WTC11 (cell line): Measurements from ENCODE around the gene MOCS1. TPM values are rescaled to one million over a fixed set of nuclear protein-coding genes. Genes with fewer than 3 reads are reported as not detected.

Source experiments
- ATAC-seq: fragments of 200-7000 bp; cut with Tn5 transposase; 2 replicates; pipeline ENCODE4 v1.10.0; 2021; ENCODE audit warnings: mild to moderate bottlenecking, moderate library complexity
- CTCF ChIA-PET: fragments of 300-600 bp; sonication (Branson Sonifier 250); formaldehyde crosslinking; loops from one replicate; lab custom pipeline; 2021; ENCODE audit warnings: antibody characterized with exemption; lab: Charles Lee
- POLR2A ChIA-PET: fragments of 350-600 bp; sonication (Branson Sonifier 250); formaldehyde crosslinking; loops from one replicate; lab custom pipeline; 2021; ENCODE audit warnings: antibody characterized with exemption; lab: Charles Lee
- DNase-seq: peaks from one replicate; pipeline ENCODE4 v3.0.0; 2021; ENCODE audit warnings: low spot score
- H3K27ac Mint-ChIP-seq: 2 replicates; pipeline ENCODE4 v1.8.0; 2021; ENCODE audit warnings: mixed read lengths
- H3K27me3 Mint-ChIP-seq: 2 replicates; pipeline ENCODE4 v1.8.0; 2021; ENCODE audit warnings: low read depth, mild to moderate bottlenecking, moderate library complexity, mixed read lengths
- H3K36me3 Mint-ChIP-seq: 2 replicates; pipeline ENCODE4 v1.8.0; 2021; ENCODE audit warnings: mixed read lengths
- H3K4me1 Mint-ChIP-seq: 2 replicates; pipeline ENCODE4 v1.8.0; 2022; ENCODE audit warnings: mixed read lengths
- H3K4me3 Mint-ChIP-seq: 2 replicates; pipeline ENCODE4 v1.8.0; 2021; ENCODE audit warnings: mild to moderate bottlenecking, moderate library complexity, mixed read lengths
- H3K9me3 Mint-ChIP-seq: 2 replicates; pipeline ENCODE4 v1.8.0; 2021; ENCODE audit warnings: mixed read lengths
- FOXK1 ChIP-seq: sonication (generic); formaldehyde crosslinking; IDR thresholded peaks from 2 replicates; pipeline ENCODE4 v1.8.0; 2022; ENCODE audit warnings: mild to moderate bottlenecking, moderate library complexity, missing genetic modification reagents
- FOXP1 ChIP-seq: sonication (generic); formaldehyde crosslinking; IDR thresholded peaks from 2 replicates; pipeline ENCODE4 v1.8.0; 2022; ENCODE audit warnings: missing genetic modification reagents, mild to moderate bottlenecking, moderate library complexity, borderline replicate concordance
- GTF2I ChIP-seq: fragments of 250-450 bp; sonication (Bioruptor Pico); conservative IDR thresholded peaks from 2 replicates; pipeline ENCODE4 v1.4.0; 2021; ENCODE audit warnings: mild to moderate bottlenecking
- MYBL2 ChIP-seq: sonication (generic); formaldehyde crosslinking; IDR thresholded peaks from 2 replicates; pipeline ENCODE4 v1.8.1; 2023; ENCODE audit warnings: mild to moderate bottlenecking, moderate library complexity, missing genetic modification reagents
- PRRX2 ChIP-seq: fragments of 250-450 bp; sonication (Bioruptor Pico); IDR thresholded peaks from 2 replicates; pipeline ENCODE4 v1.8.0; 2021; ENCODE audit warnings: mild to moderate bottlenecking
- RELA ChIP-seq: sonication (generic); formaldehyde crosslinking; IDR thresholded peaks from 2 replicates; pipeline ENCODE4 v1.8.1; 2022; ENCODE audit warnings: missing genetic modification reagents, mild to moderate bottlenecking, borderline replicate concordance
- TCF7 ChIP-seq: sonication (generic); formaldehyde crosslinking; IDR thresholded peaks from 2 replicates; pipeline ENCODE4 v1.8.0; 2022; ENCODE audit warnings: mild to moderate bottlenecking, low read depth, missing genetic modification reagents, moderate library complexity
- TEAD1 ChIP-seq: sonication (generic); formaldehyde crosslinking; IDR thresholded peaks from 2 replicates; pipeline ENCODE4 v1.8.0; 2022; ENCODE audit warnings: mild to moderate bottlenecking, missing genetic modification reagents
- ZNF232 ChIP-seq: sonication (generic); formaldehyde crosslinking; IDR thresholded peaks from 2 replicates; pipeline ENCODE4 v1.8.0; 2022; ENCODE audit warnings: mild to moderate bottlenecking, missing genetic modification reagents
- total RNA-seq: library from RNA; stranded (reverse); gene quantifications from 3 replicates; pipeline ENCODE4 v1.2.3, GENCODE V29; 2021
- TF ChIP-seq, protein P1 (sequence below): sonication (generic); formaldehyde crosslinking; IDR thresholded peaks from 2 replicates; pipeline ENCODE4 v1.8.1; 2023; ENCODE audit warnings: mild to moderate bottlenecking, missing genetic modification reagents, borderline replicate concordance
- TF ChIP-seq, protein P2 (sequence below): sonication (generic); formaldehyde crosslinking; IDR thresholded peaks from 2 replicates; pipeline ENCODE4 v1.8.1; 2022; ENCODE audit warnings: low read depth, missing genetic modification reagents, borderline replicate concordance
- TF ChIP-seq, protein P3 (sequence below): sonication (generic); formaldehyde crosslinking; IDR thresholded peaks from 2 replicates; pipeline ENCODE4 v1.8.1; 2022; ENCODE audit warnings: missing genetic modification reagents, borderline replicate concordance
- TF ChIP-seq, protein P4 (sequence below): sonication (generic); formaldehyde crosslinking; IDR thresholded peaks from 2 replicates; pipeline ENCODE4 v1.8.0; 2022; ENCODE audit warnings: mild to moderate bottlenecking, missing genetic modification reagents
- TF ChIP-seq, protein P5 (sequence below): fragments of 250-450 bp; sonication (Bioruptor Pico); IDR thresholded peaks from 2 replicates; pipeline ENCODE4 v2.1.2; 2022; ENCODE audit warnings: mild to moderate bottlenecking, moderate library complexity
- TF ChIP-seq, protein P6 (sequence below): fragments of 200-600 bp; IDR thresholded peaks from 2 replicates; pipeline ENCODE4 v1.8.0; 2022; ENCODE audit warnings: antibody characterized with exemption
- TF ChIP-seq, protein P7 (sequence below): sonication (generic); formaldehyde crosslinking; IDR thresholded peaks from 2 replicates; pipeline ENCODE4 v1.8.0; 2022; ENCODE audit warnings: mild to moderate bottlenecking, missing genetic modification reagents
- TF ChIP-seq, protein P8 (sequence below): sonication (generic); formaldehyde crosslinking; conservative IDR thresholded peaks from 2 replicates; pipeline ENCODE4 v1.8.1; 2022; ENCODE audit warnings: mild to moderate bottlenecking, missing genetic modification reagents

Gene MOCS1
- total RNA-seq, 1 experiment from 2014 or later = 18.5 TPM

DNA sequence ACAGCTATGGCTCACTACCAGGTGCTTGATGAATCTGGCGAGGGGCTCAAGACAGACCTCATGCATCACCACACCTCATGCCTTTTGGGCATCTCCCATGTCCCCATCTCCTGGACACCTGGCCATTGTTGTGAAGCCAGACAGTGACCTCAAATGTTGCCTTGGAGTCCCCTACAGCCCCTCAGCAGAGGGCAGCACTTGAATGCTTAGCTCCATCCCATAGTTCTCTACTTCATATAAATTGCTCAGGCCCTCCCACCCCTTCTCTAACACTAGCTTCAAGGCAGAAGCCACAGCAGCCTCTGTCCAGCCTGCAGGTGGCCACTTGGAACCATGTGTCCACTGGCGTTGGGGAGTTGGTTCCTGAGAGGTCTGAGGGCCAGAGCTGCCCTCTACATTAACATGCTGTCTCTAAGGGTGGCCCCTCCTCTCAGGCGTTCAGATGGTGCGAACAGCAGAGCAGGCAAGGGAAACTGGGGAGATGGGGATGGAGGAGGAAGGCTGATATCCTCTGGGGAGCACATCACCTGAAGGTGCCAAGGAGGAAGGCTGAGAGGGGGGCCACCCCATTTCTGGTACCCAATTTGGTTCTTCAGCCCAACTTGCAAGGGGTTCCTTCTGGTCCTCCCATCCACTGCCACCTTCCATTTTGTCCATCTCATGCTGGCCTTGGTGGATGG lies 31.3 kb downstream of the MOCS1 start (continued):
- TF ChIP-seq RELA (CRISPR knock-in tag) (no peak), FOXK1 (CRISPR knock-in tag) (no peak), TEAD1 (CRISPR knock-in tag) (no peak)
- TF ChIP-seq, protein P1, sequence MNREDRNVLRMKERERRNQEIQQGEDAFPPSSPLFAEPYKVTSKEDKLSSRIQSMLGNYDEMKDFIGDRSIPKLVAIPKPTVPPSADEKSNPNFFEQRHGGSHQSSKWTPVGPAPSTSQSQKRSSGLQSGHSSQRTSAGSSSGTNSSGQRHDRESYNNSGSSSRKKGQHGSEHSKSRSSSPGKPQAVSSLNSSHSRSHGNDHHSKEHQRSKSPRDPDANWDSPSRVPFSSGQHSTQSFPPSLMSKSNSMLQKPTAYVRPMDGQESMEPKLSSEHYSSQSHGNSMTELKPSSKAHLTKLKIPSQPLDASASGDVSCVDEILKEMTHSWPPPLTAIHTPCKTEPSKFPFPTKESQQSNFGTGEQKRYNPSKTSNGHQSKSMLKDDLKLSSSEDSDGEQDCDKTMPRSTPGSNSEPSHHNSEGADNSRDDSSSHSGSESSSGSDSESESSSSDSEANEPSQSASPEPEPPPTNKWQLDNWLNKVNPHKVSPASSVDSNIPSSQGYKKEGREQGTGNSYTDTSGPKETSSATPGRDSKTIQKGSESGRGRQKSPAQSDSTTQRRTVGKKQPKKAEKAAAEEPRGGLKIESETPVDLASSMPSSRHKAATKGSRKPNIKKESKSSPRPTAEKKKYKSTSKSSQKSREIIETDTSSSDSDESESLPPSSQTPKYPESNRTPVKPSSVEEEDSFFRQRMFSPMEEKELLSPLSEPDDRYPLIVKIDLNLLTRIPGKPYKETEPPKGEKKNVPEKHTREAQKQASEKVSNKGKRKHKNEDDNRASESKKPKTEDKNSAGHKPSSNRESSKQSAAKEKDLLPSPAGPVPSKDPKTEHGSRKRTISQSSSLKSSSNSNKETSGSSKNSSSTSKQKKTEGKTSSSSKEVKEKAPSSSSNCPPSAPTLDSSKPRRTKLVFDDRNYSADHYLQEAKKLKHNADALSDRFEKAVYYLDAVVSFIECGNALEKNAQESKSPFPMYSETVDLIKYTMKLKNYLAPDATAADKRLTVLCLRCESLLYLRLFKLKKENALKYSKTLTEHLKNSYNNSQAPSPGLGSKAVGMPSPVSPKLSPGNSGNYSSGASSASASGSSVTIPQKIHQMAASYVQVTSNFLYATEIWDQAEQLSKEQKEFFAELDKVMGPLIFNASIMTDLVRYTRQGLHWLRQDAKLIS (CRISPR knock-in tag) = no peak
- TF ChIP-seq, protein P2, sequence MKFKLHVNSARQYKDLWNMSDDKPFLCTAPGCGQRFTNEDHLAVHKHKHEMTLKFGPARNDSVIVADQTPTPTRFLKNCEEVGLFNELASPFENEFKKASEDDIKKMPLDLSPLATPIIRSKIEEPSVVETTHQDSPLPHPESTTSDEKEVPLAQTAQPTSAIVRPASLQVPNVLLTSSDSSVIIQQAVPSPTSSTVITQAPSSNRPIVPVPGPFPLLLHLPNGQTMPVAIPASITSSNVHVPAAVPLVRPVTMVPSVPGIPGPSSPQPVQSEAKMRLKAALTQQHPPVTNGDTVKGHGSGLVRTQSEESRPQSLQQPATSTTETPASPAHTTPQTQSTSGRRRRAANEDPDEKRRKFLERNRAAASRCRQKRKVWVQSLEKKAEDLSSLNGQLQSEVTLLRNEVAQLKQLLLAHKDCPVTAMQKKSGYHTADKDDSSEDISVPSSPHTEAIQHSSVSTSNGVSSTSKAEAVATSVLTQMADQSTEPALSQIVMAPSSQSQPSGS (CRISPR knock-in tag) = no peak
- TF ChIP-seq, protein P3, sequence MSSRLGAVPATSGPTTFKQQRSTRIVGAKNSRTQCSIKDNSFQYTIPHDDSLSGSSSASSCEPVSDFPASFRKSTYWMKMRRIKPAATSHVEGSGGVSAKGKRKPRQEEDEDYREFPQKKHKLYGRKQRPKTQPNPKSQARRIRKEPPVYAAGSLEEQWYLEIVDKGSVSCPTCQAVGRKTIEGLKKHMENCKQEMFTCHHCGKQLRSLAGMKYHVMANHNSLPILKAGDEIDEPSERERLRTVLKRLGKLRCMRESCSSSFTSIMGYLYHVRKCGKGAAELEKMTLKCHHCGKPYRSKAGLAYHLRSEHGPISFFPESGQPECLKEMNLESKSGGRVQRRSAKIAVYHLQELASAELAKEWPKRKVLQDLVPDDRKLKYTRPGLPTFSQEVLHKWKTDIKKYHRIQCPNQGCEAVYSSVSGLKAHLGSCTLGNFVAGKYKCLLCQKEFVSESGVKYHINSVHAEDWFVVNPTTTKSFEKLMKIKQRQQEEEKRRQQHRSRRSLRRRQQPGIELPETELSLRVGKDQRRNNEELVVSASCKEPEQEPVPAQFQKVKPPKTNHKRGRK = no peak

DNA sequence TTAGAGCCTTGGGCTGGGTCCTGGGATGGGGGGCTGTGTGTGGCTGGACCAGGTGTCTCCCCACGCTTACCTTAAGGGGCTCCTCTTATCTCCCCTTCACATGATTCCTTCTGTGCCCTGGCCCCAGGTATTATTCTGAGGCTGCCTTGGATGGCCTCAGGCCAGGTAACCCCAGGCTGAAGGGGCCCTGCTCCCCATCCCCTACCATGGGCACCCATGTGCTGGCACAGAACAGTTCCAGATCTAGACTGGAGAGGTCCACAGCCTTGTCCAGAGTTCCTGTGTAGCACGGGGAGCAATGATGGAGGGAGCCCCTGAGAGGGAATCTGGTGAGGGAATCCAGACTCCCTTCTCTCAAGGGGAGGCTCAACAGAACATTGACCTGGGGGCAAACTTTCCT lies 32.1 kb downstream of the MOCS1 start:
- Mint-ChIP-seq H3K4me3 (no peak overlapping the region), H3K9me3 (no peaks in the 10 kb centered on the region), H3K36me3 (peaks cover 18% of the 10 kb centered on the region), H3K4me1 (peaks cover 24% of the 10 kb centered on the region), H3K27ac (no peak overlapping the region), H3K27me3 (no peaks in the 10 kb centered on the region; the same call in none of the 2 replicates)
- ATAC-seq (no peak), DNase-seq (no peak)
- ChIA-PET POLR2A (no interaction called here), CTCF (no interaction called here)
- TF ChIP-seq GTF2I (CRISPR knock-in tag) (no peak), ZNF232 (no peak), MYBL2 (CRISPR knock-in tag) (no peak), PRRX2 (CRISPR knock-in tag) (no peak), TCF7 (no peak), FOXP1 (CRISPR knock-in tag) (no peak)
- TF ChIP-seq, protein P4, sequence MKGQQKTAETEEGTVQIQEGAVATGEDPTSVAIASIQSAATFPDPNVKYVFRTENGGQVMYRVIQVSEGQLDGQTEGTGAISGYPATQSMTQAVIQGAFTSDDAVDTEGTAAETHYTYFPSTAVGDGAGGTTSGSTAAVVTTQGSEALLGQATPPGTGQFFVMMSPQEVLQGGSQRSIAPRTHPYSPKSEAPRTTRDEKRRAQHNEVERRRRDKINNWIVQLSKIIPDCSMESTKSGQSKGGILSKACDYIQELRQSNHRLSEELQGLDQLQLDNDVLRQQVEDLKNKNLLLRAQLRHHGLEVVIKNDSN (CRISPR knock-in tag) = no peak
- TF ChIP-seq, protein P5, sequence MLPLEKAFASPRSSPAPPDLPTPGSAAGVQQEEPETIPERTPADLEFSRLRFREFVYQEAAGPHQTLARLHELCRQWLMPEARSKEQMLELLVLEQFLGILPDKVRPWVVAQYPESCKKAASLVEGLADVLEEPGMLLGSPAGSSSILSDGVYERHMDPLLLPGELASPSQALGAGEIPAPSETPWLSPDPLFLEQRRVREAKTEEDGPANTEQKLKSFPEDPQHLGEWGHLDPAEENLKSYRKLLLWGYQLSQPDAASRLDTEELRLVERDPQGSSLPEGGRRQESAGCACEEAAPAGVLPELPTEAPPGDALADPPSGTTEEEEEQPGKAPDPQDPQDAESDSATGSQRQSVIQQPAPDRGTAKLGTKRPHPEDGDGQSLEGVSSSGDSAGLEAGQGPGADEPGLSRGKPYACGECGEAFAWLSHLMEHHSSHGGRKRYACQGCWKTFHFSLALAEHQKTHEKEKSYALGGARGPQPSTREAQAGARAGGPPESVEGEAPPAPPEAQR (CRISPR knock-in tag) = no peak
- TF ChIP-seq, protein P6, sequence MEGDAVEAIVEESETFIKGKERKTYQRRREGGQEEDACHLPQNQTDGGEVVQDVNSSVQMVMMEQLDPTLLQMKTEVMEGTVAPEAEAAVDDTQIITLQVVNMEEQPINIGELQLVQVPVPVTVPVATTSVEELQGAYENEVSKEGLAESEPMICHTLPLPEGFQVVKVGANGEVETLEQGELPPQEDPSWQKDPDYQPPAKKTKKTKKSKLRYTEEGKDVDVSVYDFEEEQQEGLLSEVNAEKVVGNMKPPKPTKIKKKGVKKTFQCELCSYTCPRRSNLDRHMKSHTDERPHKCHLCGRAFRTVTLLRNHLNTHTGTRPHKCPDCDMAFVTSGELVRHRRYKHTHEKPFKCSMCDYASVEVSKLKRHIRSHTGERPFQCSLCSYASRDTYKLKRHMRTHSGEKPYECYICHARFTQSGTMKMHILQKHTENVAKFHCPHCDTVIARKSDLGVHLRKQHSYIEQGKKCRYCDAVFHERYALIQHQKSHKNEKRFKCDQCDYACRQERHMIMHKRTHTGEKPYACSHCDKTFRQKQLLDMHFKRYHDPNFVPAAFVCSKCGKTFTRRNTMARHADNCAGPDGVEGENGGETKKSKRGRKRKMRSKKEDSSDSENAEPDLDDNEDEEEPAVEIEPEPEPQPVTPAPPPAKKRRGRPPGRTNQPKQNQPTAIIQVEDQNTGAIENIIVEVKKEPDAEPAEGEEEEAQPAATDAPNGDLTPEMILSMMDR = no peak
- TF ChIP-seq, protein P7, sequence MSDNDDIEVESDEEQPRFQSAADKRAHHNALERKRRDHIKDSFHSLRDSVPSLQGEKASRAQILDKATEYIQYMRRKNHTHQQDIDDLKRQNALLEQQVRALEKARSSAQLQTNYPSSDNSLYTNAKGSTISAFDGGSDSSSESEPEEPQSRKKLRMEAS (CRISPR knock-in tag) = no peak
- TF ChIP-seq, protein P8, sequence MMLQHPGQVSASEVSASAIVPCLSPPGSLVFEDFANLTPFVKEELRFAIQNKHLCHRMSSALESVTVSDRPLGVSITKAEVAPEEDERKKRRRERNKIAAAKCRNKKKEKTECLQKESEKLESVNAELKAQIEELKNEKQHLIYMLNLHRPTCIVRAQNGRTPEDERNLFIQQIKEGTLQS (CRISPR knock-in tag) = no peak
